H7 (cell line): Measurements from ENCODE around the gene TMEM132A. TPM values are rescaled to one million over a fixed set of nuclear protein-coding genes. Genes with fewer than 3 reads are reported as not detected.

Experiments used
- DNase-seq: peaks from one replicate; pipeline ENCODE4 v3.0.0; 2012
- H3K27me3 ChIP-seq: 2 replicates; pipeline ENCODE4 v1.6.0; 2011; ENCODE audit warnings: mild to moderate bottlenecking, low read length; ENCODE audit not compliant: control insufficient read depth, insufficient read depth
- H3K36me3 ChIP-seq: replicated peaks from 2 replicates; pipeline ENCODE4 v1.5.1; 2011; ENCODE audit warnings: low read length; ENCODE audit not compliant: control insufficient read depth, insufficient read depth
- H3K4me3 ChIP-seq: 2 replicates; pipeline ENCODE4 v1.5.1; 2011; ENCODE audit warnings: low read depth, mild to moderate bottlenecking, control low read depth, low read length, moderate library complexity; ENCODE audit not compliant: insufficient read depth
- total RNA-seq: library from RNA; depleted of rRNA; stranded (reverse); fragments of >200 nt; shearing (Covaris generic); gene quantifications from 2 replicates; pipeline ENCODE4 v1.2.3, GENCODE V29; 2014

The TMEM132A gene
- total RNA-seq, 1 experiment from 2014 or later: 66.0 TPM

- peaks cover 2% of the 10 kb centered on the region; the same call in 1 of the 2 replicates for H3K36me3 ChIP-seq
- H3K4me3 ChIP-seq: no peak overlapping the region
- peaks cover 5% of the 10 kb centered on the region for H3K27me3 ChIP-seq
- no peak for DNase-seq
Measured at GRCh38 chr11:60945295-60945667, 21.0 kb downstream of the TMEM132A start.

GRCh38 chr11:60946601-60947264, 22.5 kb downstream of the TMEM132A start:
- H3K4me3 ChIP-seq: no peak overlapping the region
- DNase-seq: no peak
- peaks cover under 1% of the 10 kb centered on the region; the same call in 1 of the 2 replicates for H3K36me3 ChIP-seq
- H3K27me3 ChIP-seq: peaks cover 15% of the 10 kb centered on the region

GRCh38 chr11:60947700-60948099, 23.4 kb downstream of the TMEM132A start:
- H3K36me3 ChIP-seq: no peaks in the 10 kb centered on the region; the same call in 1 of the 2 replicates
- DNase-seq: peak; percentile 37
- peaks cover 21% of the 10 kb centered on the region for H3K27me3 ChIP-seq
- no peak overlapping the region for H3K4me3 ChIP-seq

- Histone ChIP-seq H3K4me3 (no peak overlapping the region), H3K27me3 (peaks cover 23% of the 10 kb centered on the region), H3K36me3 (no peaks in the 10 kb centered on the region; the same call in 1 of the 2 replicates)
- no peak for DNase-seq
Measured at GRCh38 chr11:60948250-60948649, 24.0 kb downstream of the TMEM132A start.

- H3K36me3 ChIP-seq: no peaks in the 10 kb centered on the region; the same call in 1 of the 2 replicates
- peaks cover 25% of the 10 kb centered on the region for H3K27me3 ChIP-seq
- DNase-seq: peak; percentile 34
- H3K4me3 ChIP-seq: no peak overlapping the region
Measured at GRCh38 chr11:60950024-60950423, 25.8 kb downstream of the TMEM132A start.

GRCh38 chr11:60950933-60951605, 26.8 kb downstream of the TMEM132A start:
- Histone ChIP-seq H3K4me3 (peak overlapping the region; percentile 54), H3K36me3 (no peaks in the 10 kb centered on the region), H3K27me3 (peaks cover 25% of the 10 kb centered on the region)
- peak; percentile 81 for DNase-seq

GRCh38 chr11:60951606-60951903, 27.3 kb downstream of the TMEM132A start:
- DNase-seq: no peak
- H3K36me3 ChIP-seq: no peaks in the 10 kb centered on the region
- H3K27me3 ChIP-seq: peaks cover 25% of the 10 kb centered on the region
- H3K4me3 ChIP-seq: peak overlapping the region; percentile 54

GRCh38 chr11:60951904-60952741, 27.9 kb downstream of the TMEM132A start, which contains the start of gene SLC15A3:
SLC15A3 (minus strand) TSS chr11:60952176; CDS start chr11:60951551, 625 bp downstream.
- no peaks in the 10 kb centered on the region for H3K36me3 ChIP-seq
- DNase-seq: peak; percentile 77
- peak within 1 kb of the TSS; percentile 54 for H3K4me3 ChIP-seq
- peaks cover 25% of the 10 kb centered on the region for H3K27me3 ChIP-seq

GRCh38 chr11:60952742-60953170, 28.5 kb downstream of the TMEM132A start:
- Histone ChIP-seq H3K36me3 (no peaks in the 10 kb centered on the region), H3K27me3 (peaks cover 25% of the 10 kb centered on the region), H3K4me3 (peak overlapping the region; percentile 54; the same call in 1 of the 2 replicates)
- no peak for DNase-seq

- DNase-seq: no peak
Measured at GRCh38 chr11:60953781-60954180, 29.5 kb downstream of the TMEM132A start.

GRCh38 chr11:60954421-60954820, 30.2 kb downstream of the TMEM132A start:
- no peak for DNase-seq
- Histone ChIP-seq H3K27me3 (peaks cover 25% of the 10 kb centered on the region), H3K4me3 (no peak overlapping the region), H3K36me3 (no peaks in the 10 kb centered on the region)

More at GRCh38 chr11:60953781-60954180, 29.5 kb downstream of the TMEM132A start:
- H3K27me3 ChIP-seq: peaks cover 25% of the 10 kb centered on the region
- H3K36me3 ChIP-seq: no peaks in the 10 kb centered on the region
- H3K4me3 ChIP-seq: no peak overlapping the region

GRCh38 chr11:60955571-60955970, 31.3 kb downstream of the TMEM132A start:
- no peak overlapping the region for H3K4me3 ChIP-seq
- no peak for DNase-seq
- H3K36me3 ChIP-seq: no peaks in the 10 kb centered on the region
- H3K27me3 ChIP-seq: peaks cover 19% of the 10 kb centered on the region

- Histone ChIP-seq H3K4me3 (no peak overlapping the region), H3K27me3 (peaks cover 8% of the 10 kb centered on the region; the same call in 1 of the 2 replicates), H3K36me3 (no peaks in the 10 kb centered on the region)
- DNase-seq: no peak
Measured at GRCh38 chr11:60957188-60957587, 32.9 kb downstream of the TMEM132A start.

- Histone ChIP-seq H3K27me3 (no peaks in the 10 kb centered on the region), H3K36me3 (no peaks in the 10 kb centered on the region), H3K4me3 (no peak overlapping the region)
- no peak for DNase-seq
Measured at GRCh38 chr11:60959431-60959830, 35.2 kb downstream of the TMEM132A start.
